Large intestine (tissue), 3 donors: Measurements from ENCODE around the gene DHRS7C. TPM values are rescaled to one million over a fixed set of nuclear protein-coding genes. Genes with fewer than 3 reads are reported as not detected.

Experiments used
- DNase-seq, 2 donors: peaks; one replicate each; pipeline versions ENCODE4 v3.0.0 to v3.0.0-alpha.2; 2013
- H3K27ac ChIP-seq: one replicate; pipeline ENCODE4 v1.5.1; 2013; ENCODE audit warnings: low read length
- H3K27me3 ChIP-seq: 2 replicates; pipeline ENCODE4 v1.6.1; 2013; ENCODE audit warnings: low read length; ENCODE audit not compliant: control insufficient read depth, insufficient read depth
- H3K36me3 ChIP-seq: 2 replicates; pipeline ENCODE4 v1.6.1; 2013; ENCODE audit warnings: low read length; ENCODE audit not compliant: control insufficient read depth, insufficient read depth
- H3K4me1 ChIP-seq: one replicate; pipeline ENCODE4 v1.6.1; 2013; ENCODE audit warnings: low read length; ENCODE audit not compliant: control insufficient read depth, insufficient read depth
- H3K4me3 ChIP-seq: one replicate; pipeline ENCODE4 v1.5.1; 2013; ENCODE audit warnings: low read length
- H3K9me3 ChIP-seq: one replicate; pipeline ENCODE4 v1.6.1; 2013; ENCODE audit warnings: mild to moderate bottlenecking, low read depth, low read length, moderate library complexity; ENCODE audit not compliant: control insufficient read depth
- WGBS: methylation state at CpG from one replicate; pipeline ENCODE4 v1.1.5; 2013; ENCODE audit warnings: low lambda C conversion rate; ENCODE audit not compliant: insufficient coverage; 5-methylcytosine and 5-hydroxymethylcytosine counted together
- polyA plus RNA-seq: library from polyadenylated mRNA; unstranded; fragments of 120-200 nt; gene quantifications from one replicate; pipeline ENCODE4 v1.2.1, GENCODE V29; 2013

Gene DHRS7C
- polyA plus RNA-seq, 1 donor = 0.24 TPM

- no peak for DNase-seq
- no peaks in the 10 kb centered on the region for H3K36me3 ChIP-seq
- peaks cover 3% of the 10 kb centered on the region for H3K27me3 ChIP-seq
- no peaks in the 10 kb centered on the region for H3K4me1 ChIP-seq
- no peaks in the 10 kb centered on the region for H3K9me3 ChIP-seq
- 100% methylated on average over 1 of the region's 4 CpGs for WGBS
- no peak overlapping the region for H3K27ac ChIP-seq
- H3K4me3 ChIP-seq = no peak overlapping the region
These were observed 18.9 kb upstream of the DHRS7C start for GRCh38 chr17:9810100-9810949.

GRCh38 chr17:9809409-9809808, 18.0 kb upstream of the DHRS7C start:
- H3K4me3 ChIP-seq = no peak overlapping the region
- no peaks in the 10 kb centered on the region for H3K9me3 ChIP-seq
- no peak for DNase-seq
- peaks cover 3% of the 10 kb centered on the region for H3K27me3 ChIP-seq
- no peaks in the 10 kb centered on the region for H3K4me1 ChIP-seq
- no peaks in the 10 kb centered on the region for H3K36me3 ChIP-seq
- no peak overlapping the region for H3K27ac ChIP-seq
- WGBS = 80% methylated on average over 1 of the region's 8 CpGs

- no peaks in the 10 kb centered on the region for H3K36me3 ChIP-seq
- H3K4me3 ChIP-seq = no peak overlapping the region
- no peaks in the 10 kb centered on the region for H3K4me1 ChIP-seq
- peaks cover 3% of the 10 kb centered on the region for H3K27me3 ChIP-seq
- no peak overlapping the region for H3K27ac ChIP-seq
- no peak for DNase-seq
- 93% methylated on average over 3 of the region's 6 CpGs for WGBS
- H3K9me3 ChIP-seq = no peaks in the 10 kb centered on the region
These were observed 15.3 kb upstream of the DHRS7C start for GRCh38 chr17:9806699-9807098.

- peaks cover 3% of the 10 kb centered on the region for H3K27me3 ChIP-seq
- no CpG with 5 or more reads among the region's 4 CpGs for WGBS
- no peaks in the 10 kb centered on the region for H3K9me3 ChIP-seq
- no peak overlapping the region for H3K4me3 ChIP-seq
- H3K4me1 ChIP-seq = no peaks in the 10 kb centered on the region
- H3K27ac ChIP-seq = no peak overlapping the region
- DNase-seq = no peak
- no peaks in the 10 kb centered on the region for H3K36me3 ChIP-seq
These were observed 14.4 kb upstream of the DHRS7C start for GRCh38 chr17:9805769-9806168.

- H3K9me3 ChIP-seq = no peaks in the 10 kb centered on the region
- no peaks in the 10 kb centered on the region for H3K27me3 ChIP-seq
- H3K27ac ChIP-seq = no peak overlapping the region
- WGBS = no CpG with 5 or more reads among the region's 4 CpGs
- no peaks in the 10 kb centered on the region for H3K4me1 ChIP-seq
- no peaks in the 10 kb centered on the region for H3K36me3 ChIP-seq
- H3K4me3 ChIP-seq = no peak overlapping the region
- no peak for DNase-seq
These were observed 11.3 kb upstream of the DHRS7C start for GRCh38 chr17:9802697-9803096.

GRCh38 chr17:9802294-9802693, 10.9 kb upstream of the DHRS7C start:
- WGBS = no CpG with 5 or more reads among the region's 13 CpGs

GRCh38 chr17:9801505-9801904, 10.1 kb upstream of the DHRS7C start:
- Histone ChIP-seq H3K27me3 (no peaks in the 10 kb centered on the region), H3K4me1 (no peaks in the 10 kb centered on the region), H3K4me3 (no peak overlapping the region), H3K36me3 (no peaks in the 10 kb centered on the region), H3K9me3 (no peaks in the 10 kb centered on the region), H3K27ac (no peak overlapping the region)
- DNase-seq = no peak
- 60% methylated on average over 1 of the region's 2 CpGs for WGBS

More at GRCh38 chr17:9802294-9802693, 10.9 kb upstream of the DHRS7C start:
- Histone ChIP-seq H3K9me3 (no peaks in the 10 kb centered on the region), H3K27ac (no peak overlapping the region), H3K4me1 (no peaks in the 10 kb centered on the region), H3K36me3 (no peaks in the 10 kb centered on the region), H3K27me3 (no peaks in the 10 kb centered on the region), H3K4me3 (no peak overlapping the region)
- DNase-seq = no peak

GRCh38 chr17:9798724-9799123, 7.3 kb upstream of the DHRS7C start:
- H3K4me1 ChIP-seq = no peaks in the 10 kb centered on the region
- H3K36me3 ChIP-seq = no peaks in the 10 kb centered on the region
- no peak overlapping the region for H3K27ac ChIP-seq
- WGBS = no CpG with 5 or more reads among the region's 7 CpGs
- H3K27me3 ChIP-seq = no peaks in the 10 kb centered on the region
- no peak overlapping the region for H3K4me3 ChIP-seq
- DNase-seq = no peak
- no peaks in the 10 kb centered on the region for H3K9me3 ChIP-seq

- H3K27ac ChIP-seq = no peak overlapping the region
- H3K9me3 ChIP-seq = no peaks in the 10 kb centered on the region
- no peaks in the 10 kb centered on the region for H3K4me1 ChIP-seq
- H3K36me3 ChIP-seq = no peaks in the 10 kb centered on the region
- WGBS = 100% methylated on average over 1 of the region's 3 CpGs
- H3K27me3 ChIP-seq = no peaks in the 10 kb centered on the region
- H3K4me3 ChIP-seq = no peak overlapping the region
- no peak for DNase-seq
These were observed 6.6 kb upstream of the DHRS7C start for GRCh38 chr17:9798008-9798407.

- 100% methylated on average over 6 of the region's 15 CpGs for WGBS
- H3K27ac ChIP-seq = no peak overlapping the region
- H3K4me1 ChIP-seq = no peaks in the 10 kb centered on the region
- H3K36me3 ChIP-seq = no peaks in the 10 kb centered on the region
- no peaks in the 10 kb centered on the region for H3K27me3 ChIP-seq
- DNase-seq = no peak
- H3K9me3 ChIP-seq = no peaks in the 10 kb centered on the region
- H3K4me3 ChIP-seq = no peak overlapping the region
These were observed 919 bp upstream of the DHRS7C start for GRCh38 chr17:9792181-9792840.
